ENCODE results near the gene SLC9A5.

The SLC9A5 gene

GRCh38 chr16:67259705-67260104 lies 10.9 kb downstream of the SLC9A5 start:
- no peak for ATAC-seq
- TF ChIP-seq ZNF565 (CRISPR knock-in tag; conservative IDR thresholded peaks at IDR 0.05; ENCODE audit: low read depth), result no peak
- TF ChIP-seq, protein P1, sequence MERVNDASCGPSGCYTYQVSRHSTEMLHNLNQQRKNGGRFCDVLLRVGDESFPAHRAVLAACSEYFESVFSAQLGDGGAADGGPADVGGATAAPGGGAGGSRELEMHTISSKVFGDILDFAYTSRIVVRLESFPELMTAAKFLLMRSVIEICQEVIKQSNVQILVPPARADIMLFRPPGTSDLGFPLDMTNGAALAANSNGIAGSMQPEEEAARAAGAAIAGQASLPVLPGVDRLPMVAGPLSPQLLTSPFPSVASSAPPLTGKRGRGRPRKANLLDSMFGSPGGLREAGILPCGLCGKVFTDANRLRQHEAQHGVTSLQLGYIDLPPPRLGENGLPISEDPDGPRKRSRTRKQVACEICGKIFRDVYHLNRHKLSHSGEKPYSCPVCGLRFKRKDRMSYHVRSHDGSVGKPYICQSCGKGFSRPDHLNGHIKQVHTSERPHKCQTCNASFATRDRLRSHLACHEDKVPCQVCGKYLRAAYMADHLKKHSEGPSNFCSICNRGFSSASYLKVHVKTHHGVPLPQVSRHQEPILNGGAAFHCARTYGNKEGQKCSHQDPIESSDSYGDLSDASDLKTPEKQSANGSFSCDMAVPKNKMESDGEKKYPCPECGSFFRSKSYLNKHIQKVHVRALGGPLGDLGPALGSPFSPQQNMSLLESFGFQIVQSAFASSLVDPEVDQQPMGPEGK (CRISPR knock-in tag; IDR thresholded peaks at IDR 0.05; ENCODE audit: borderline replicate concordance), result no peak

DNA sequence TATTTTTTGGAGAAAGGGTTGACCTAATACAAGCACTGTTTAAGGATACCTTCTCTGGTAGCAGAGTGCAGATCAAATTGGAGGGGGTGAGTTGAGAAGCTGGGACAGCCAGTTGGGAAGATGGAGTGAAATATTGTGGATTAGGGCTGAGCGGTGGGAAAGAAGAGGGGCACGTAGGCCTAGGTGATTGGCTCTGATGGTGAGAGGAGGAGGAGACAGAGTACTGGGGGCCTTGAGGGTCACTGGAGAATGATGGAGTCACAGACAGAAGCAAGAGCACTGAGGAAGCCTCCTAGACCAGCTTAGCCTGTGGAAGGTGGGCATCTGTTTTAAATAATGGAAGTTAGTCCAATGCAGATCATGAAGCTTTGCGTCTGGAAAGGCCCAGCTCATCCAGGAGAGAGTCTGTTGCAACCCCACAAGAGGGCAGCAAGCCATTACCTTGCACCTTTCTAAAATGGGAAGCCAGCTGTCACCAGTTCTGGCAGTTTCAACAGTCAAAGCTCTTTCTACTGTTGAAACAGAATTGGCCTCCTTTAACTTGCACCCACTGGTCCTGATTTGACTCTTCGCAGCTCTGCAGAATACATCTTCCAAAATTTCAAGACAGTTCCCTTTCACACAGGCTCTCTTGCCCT lies 11.8 kb downstream of the SLC9A5 start:
- ATAC-seq, result peak; percentile 81
- TF ChIP-seq ISL1 (CRISPR knock-in tag; IDR thresholded peaks at IDR 0.05) (no peak), ZFP3 (CRISPR knock-in tag; IDR thresholded peaks at IDR 0.05) (no peak), ESRRG (CRISPR knock-in tag; IDR thresholded peaks at IDR 0.05) (no peak), ARNTL (CRISPR knock-in tag; IDR thresholded peaks at IDR 0.05; ENCODE audit: borderline replicate concordance, low read depth) (no peak), TOX (CRISPR knock-in tag; IDR thresholded peaks at IDR 0.05; ENCODE audit: borderline replicate concordance) (no peak), CSDC2 (CRISPR knock-in tag; IDR thresholded peaks at IDR 0.05) (no peak)
- TF ChIP-seq, protein P1 (CRISPR knock-in tag; IDR thresholded peaks at IDR 0.05; ENCODE audit: borderline replicate concordance), result no peak

DNA sequence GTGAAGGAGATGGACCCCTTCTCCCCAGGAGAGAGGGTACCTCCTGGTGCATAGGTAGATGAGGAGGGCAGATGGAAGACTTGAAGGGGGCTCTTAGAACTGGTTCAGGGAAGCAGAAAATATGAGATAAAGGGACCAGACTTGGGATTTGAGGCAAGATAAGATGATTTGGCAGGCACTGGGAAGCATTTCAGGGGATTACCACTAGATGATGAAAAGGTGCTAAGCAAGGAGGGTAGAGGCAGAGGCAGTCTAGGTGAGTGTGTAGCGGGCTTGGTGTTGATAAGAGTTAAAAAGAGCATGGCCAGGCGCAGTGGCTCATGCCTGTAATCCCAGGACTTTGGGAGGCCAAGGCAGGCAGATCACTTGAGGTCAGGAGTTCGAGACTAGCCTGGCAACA lies 14.4 kb downstream of the SLC9A5 start:
- TF ChIP-seq ARNTL (CRISPR knock-in tag; IDR thresholded peaks at IDR 0.05; ENCODE audit: borderline replicate concordance, low read depth) (no peak), ESRRG (CRISPR knock-in tag; IDR thresholded peaks at IDR 0.05) (no peak), CREB5 (CRISPR knock-in tag; IDR thresholded peaks at IDR 0.05; ENCODE audit: low read depth) (no peak), ZC3H10 (CRISPR knock-in tag; IDR thresholded peaks at IDR 0.05) (no peak), ISL1 (CRISPR knock-in tag; IDR thresholded peaks at IDR 0.05) (no peak), ZNF70 (CRISPR knock-in tag; IDR thresholded peaks at IDR 0.05) (no peak), RARB (CRISPR knock-in tag; IDR thresholded peaks at IDR 0.05) (no peak), TCF4 (CRISPR knock-in tag; IDR thresholded peaks at IDR 0.05; ENCODE audit: borderline replicate concordance) (no peak), GLIS3 (CRISPR knock-in tag; IDR thresholded peaks at IDR 0.05) (no peak), POU6F1 (CRISPR knock-in tag; IDR thresholded peaks at IDR 0.05; ENCODE audit: borderline replicate concordance, low read depth) (no peak), ZFP30 (CRISPR knock-in tag; IDR thresholded peaks at IDR 0.05) (no peak)
- TF ChIP-seq, protein P2, sequence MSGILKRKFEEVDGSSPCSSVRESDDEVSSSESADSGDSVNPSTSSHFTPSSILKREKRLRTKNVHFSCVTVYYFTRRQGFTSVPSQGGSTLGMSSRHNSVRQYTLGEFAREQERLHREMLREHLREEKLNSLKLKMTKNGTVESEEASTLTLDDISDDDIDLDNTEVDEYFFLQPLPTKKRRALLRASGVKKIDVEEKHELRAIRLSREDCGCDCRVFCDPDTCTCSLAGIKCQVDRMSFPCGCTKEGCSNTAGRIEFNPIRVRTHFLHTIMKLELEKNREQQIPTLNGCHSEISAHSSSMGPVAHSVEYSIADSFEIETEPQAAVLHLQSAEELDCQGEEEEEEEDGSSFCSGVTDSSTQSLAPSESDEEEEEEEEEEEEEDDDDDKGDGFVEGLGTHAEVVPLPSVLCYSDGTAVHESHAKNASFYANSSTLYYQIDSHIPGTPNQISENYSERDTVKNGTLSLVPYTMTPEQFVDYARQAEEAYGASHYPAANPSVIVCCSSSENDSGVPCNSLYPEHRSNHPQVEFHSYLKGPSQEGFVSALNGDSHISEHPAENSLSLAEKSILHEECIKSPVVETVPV (CRISPR knock-in tag; IDR thresholded peaks at IDR 0.05), result no peak
- TF ChIP-seq, protein P3, sequence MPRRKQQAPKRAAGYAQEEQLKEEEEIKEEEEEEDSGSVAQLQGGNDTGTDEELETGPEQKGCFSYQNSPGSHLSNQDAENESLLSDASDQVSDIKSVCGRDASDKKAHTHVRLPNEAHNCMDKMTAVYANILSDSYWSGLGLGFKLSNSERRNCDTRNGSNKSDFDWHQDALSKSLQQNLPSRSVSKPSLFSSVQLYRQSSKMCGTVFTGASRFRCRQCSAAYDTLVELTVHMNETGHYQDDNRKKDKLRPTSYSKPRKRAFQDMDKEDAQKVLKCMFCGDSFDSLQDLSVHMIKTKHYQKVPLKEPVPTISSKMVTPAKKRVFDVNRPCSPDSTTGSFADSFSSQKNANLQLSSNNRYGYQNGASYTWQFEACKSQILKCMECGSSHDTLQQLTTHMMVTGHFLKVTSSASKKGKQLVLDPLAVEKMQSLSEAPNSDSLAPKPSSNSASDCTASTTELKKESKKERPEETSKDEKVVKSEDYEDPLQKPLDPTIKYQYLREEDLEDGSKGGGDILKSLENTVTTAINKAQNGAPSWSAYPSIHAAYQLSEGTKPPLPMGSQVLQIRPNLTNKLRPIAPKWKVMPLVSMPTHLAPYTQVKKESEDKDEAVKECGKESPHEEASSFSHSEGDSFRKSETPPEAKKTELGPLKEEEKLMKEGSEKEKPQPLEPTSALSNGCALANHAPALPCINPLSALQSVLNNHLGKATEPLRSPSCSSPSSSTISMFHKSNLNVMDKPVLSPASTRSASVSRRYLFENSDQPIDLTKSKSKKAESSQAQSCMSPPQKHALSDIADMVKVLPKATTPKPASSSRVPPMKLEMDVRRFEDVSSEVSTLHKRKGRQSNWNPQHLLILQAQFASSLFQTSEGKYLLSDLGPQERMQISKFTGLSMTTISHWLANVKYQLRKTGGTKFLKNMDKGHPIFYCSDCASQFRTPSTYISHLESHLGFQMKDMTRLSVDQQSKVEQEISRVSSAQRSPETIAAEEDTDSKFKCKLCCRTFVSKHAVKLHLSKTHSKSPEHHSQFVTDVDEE (CRISPR knock-in tag; IDR thresholded peaks at IDR 0.05), result no peak
- ATAC-seq, result no peak

Measured in SK-N-SH treated with all-trans-retinoic acid at 6 μM for 48 hours (cell line).